GM19035 (cell line): ENCODE data around the gene EYA4.

Experiments used
- ATAC-seq: cut with Tn5 transposase; IDR thresholded peaks from one replicate; pipeline ENCODE4 v1.9.1; 2021; ENCODE audit not compliant: unreplicated experiment

The EYA4 gene

DNA sequence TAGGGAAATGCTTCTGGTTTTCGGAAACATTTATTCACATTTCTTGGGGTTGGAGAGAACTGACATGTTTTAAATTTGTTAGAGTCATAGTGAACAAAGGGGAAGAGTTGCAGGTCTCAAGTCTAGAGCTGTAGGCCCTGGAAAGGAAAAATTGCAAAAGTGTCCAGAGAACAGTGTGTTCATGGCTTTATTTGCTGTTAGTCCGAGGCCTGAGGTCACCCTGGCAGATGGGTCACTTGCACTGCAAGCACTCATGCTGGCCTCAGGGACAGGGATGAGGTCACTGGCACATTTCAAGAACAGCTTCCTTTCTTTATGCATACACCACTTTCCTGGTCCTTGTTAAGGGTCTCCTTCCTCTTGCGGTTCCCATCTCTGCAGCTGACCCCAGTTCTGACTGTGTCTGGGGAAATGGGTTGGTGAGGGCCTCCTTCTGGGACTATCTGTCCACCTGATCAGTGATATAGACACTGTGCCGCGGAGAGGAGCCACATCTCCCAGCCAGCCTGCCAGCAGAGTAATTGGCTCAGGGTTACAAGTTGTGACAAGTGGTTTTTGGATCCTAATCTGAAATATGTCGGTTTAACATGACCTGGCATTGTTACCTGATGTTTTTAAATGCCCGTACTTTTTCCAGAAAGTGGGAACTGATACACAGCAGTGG, 194.0 kb downstream of the EYA4 start:
- no peak for ATAC-seq

- no peak for ATAC-seq
These were observed 195.5 kb downstream of the EYA4 start for GRCh38 chr6:133436652-133437051.

- no peak for ATAC-seq
These were observed 200.3 kb downstream of the EYA4 start for GRCh38 chr6:133441491-133441890.

GRCh38 chr6:133446789-133447188, 205.6 kb downstream of the EYA4 start:
- no peak for ATAC-seq

DNA sequence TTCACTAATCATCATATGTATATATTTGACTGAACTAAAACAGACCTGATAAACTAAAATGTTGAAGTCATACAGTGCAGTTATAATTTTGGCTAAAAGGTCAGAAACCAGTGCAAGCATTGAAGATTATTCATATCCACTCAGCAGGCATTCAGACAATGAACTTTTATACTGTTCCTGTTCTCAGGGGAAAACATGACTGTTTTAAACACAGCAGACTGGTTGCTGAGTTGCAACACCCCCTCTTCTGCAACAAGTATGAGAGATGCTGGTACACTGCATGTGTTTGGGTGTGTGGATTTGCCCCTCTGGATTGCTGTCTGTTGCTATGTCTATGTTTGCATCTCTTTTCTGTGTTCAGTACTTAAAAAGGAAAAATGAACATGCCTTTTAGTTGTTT, 206.8 kb downstream of the EYA4 start:
- no peak for ATAC-seq

GRCh38 chr6:133456439-133456838, 215.3 kb downstream of the EYA4 start:
- ATAC-seq, result no peak

- no peak for ATAC-seq
These were observed 215.8 kb downstream of the EYA4 start for GRCh38 chr6:133456944-133457343.

DNA sequence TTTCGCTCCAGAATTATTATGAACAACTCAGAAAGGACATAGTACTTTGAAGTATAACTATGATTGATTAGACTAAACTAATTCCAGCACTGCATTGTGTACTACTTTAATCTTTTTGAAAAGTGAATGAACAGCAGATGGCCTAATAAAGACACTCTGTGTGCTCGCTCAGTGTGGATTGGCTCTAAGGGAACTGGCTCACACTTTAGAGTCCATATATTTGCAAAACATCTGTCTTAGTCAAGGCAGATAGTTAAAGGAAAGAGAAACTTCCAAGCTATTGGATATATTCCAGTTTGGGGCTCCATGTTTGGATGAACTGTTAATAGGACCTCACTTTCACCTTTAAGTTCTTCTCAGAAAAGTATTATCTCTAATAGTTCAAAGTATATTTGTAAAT, 218.9 kb downstream of the EYA4 start:
- ATAC-seq, result no peak

DNA sequence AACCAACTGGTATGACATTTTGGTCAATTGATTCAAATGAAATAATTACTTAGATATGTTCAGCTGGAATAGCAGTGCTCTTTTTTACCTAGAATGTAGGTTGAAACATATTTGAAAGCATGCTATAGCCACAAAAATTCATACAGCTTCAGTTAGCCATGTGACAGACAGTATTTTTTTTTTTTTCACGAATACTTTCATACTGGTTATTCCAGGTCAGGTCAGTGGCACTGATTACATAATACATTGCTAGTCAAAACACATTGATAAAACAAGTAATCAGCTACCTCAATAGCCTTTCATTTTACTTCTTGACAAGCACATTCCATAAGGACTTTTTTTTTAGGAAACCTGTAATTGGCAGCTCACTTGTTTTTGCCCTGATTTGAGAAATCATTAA, 222.6 kb downstream of the EYA4 start:
- ATAC-seq, result no peak

- no peak for ATAC-seq
These were observed 225.5 kb downstream of the EYA4 start for GRCh38 chr6:133466680-133467079.

DNA sequence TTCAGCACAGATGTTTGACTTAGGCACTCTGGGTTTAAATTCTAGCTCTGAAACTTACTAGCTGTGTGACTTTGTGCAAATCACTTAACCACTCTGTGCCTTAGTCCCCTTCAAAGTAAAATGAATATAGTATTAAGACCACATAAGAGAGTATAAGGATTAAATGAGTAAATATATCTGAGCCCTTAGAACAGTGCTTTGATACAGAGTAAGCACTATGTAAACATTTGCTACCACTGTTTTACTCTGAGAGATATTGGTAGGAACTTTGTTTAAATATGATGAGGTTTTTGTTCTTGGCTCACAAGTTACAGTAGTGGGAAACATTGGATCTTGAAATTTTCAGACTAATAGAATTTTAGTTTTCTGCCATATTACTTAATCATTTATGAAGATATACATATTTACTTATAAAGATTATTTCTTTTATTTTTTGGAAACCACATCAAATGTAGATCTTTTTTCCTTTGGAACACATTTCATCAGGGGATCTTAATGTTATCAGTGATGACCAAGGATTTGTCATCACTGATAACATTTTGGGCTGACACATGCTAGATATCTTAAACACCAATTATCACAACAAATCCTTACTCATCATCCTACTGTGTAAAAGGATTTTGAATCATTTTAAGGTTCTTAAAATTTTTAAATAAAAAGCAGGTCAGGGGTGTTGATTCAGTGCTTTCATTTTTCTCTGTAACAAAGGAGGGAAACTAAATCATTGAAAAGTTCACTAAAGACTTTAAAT, 226.2 kb downstream of the EYA4 start:
- ATAC-seq, result no peak

GRCh38 chr6:133467982-133468380, 226.8 kb downstream of the EYA4 start:
- no peak for ATAC-seq

DNA sequence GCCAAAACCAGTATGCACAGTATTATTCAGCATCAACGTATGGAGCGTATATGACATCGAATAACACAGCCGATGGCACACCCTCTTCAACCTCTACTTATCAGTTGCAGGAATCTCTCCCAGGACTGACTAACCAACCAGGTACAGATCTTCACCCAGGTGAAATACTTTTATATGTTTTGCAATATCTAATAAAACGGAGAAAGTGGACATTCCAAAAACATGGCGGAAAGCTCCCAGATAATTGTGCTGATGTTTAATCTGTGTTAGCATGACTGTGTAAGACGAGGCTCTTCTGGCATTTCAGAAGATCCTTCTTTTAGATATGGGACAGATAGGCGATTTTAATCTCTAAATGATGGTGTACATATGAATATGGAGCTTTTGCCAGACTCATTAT, 227.4 kb downstream of the EYA4 start:
- ATAC-seq, result no peak

DNA sequence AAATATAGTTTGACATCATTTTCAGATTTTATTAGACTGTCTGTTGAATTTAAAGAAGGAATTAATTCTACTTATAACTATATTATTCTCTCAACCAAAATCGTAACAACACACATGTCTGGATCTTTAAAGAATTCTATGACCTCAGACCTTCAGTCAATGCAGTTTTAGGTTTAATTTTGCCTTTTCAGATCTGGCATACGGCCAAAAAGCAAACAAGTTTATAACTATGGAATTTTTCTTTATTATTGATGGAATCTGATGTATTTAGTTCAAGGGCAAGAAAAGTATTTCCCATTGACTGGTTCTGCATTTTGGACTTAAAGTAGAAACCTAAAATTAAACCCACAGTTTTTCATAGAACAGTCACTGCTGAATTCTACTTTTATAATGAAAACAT, 233.4 kb downstream of the EYA4 start:
- no peak for ATAC-seq

GRCh38 chr6:133478673-133479072, 237.5 kb downstream of the EYA4 start:
- ATAC-seq, result no peak

DNA sequence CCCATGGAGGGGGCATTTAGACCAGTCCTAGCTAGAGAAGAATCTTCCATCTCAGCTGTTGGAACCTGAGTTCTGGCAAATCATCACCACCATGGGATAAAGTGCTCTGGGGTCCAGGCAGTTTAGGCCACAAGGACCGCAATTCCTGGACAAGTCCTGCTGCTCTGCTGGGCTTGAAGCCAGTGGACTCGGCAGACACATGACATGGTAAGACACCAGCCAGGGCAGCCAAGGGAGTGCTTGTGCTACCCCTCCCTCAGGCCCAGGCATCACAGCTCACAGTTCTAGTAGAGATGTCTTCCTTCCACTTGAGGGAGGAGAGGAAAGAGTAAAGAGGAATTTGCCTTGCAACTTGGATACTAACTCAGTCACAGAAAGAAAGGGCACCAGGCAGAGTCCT, 246.0 kb downstream of the EYA4 start:
- ATAC-seq, result no peak

- no peak for ATAC-seq
These were observed 254.2 kb downstream of the EYA4 start for GRCh38 chr6:133495205-133495903.

DNA sequence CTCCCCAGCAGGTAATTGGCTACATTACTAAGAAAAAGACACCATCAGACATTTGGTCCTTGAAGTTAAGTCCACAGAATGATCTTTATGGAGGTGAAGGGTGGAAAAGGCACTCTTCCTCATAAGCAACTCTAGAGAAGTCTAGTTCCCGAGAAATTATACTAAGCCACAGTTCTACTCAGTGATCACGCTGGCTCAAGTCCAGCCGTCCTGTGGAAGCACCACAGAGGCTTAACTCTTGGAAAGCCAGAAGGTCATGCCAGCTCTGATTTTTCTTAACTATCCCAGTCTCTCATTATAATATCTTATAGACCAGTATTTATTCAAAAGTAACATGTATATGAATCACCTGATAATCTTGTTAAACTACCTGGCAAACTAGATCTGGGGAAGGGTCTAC, 258.5 kb downstream of the EYA4 start:
- no peak for ATAC-seq

DNA sequence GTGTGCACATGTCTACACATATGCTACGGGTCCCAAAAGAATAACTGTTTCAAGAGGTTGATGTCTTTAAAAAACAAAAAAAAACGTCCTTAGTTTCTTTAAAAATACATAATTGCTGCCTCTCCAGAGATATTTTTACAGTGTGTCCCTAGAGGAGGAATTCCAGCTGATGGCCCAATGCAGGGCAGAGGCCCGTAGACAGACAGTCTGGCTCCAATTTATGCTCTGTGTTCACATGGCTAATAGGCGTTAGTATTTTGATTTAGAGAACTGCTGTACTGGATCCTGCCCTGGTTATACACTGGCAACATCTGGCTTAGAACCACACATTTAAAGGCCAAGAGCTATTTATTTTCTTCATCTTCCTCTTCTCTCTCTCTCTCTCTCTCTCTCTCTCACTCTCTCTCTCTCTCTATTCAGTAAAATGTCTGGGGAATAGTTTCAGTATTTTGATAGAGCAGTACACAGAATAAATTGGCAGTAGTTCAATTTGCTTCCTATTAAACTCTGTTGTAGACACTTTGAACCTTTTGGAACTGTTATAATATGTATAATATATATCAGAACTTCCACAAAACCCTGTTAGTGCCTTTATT, 260.6 kb downstream of the EYA4 start:
- ATAC-seq, result no peak

GRCh38 chr6:133502441-133503335, 261.5 kb downstream of the EYA4 start:
- ATAC-seq, result no peak

- no peak for ATAC-seq
These were observed 262.2 kb downstream of the EYA4 start for GRCh38 chr6:133503336-133503729.
